GM23338 (cell line): ENCODE results near the gene SPAG7.

Experiments
- CTCF ChIP-seq, 2 experiments: fragments of 200-600 bp in 1 of 2; sonication (generic) in 1 of 2; conservative IDR thresholded peaks; 2 replicates each; pipeline versions ENCODE4 v1.5.1 to v1.6.1; 2016 to 2017; ENCODE audit warnings: antibody characterized with exemption in 2 of 2, low read depth in 2 of 2, mild to moderate bottlenecking in 2 of 2, moderate library complexity in 1 of 2
- EZH2phosphoT487 ChIP-seq: fragments of 200-600 bp; sonication (generic); IDR thresholded peaks from one replicate; pipeline ENCODE4 v1.8.1; 2018; ENCODE audit warnings: antibody characterized with exemption; ENCODE audit not compliant: unreplicated experiment

GRCh38 chr17:4982305-4982704, 14.7 kb upstream of the SPAG7 start:
- TF ChIP-seq CTCF (conservative IDR thresholded peaks at IDR 0.05; ENCODE audit: low read depth in 2 of 2) (no peak), EZH2phosphoT487 (no peak)
